Esophagus (tissue), 2 donors: ENCODE measurements around the gene MPV17L. TPM values are rescaled to one million over a fixed set of nuclear protein-coding genes. Genes with fewer than 3 reads are reported as not detected.
"Not testable (repeated sequence)": the region's sequence is repeated elsewhere in the genome, so short reads cannot be mapped to it uniquely, and the experiment has no call there.

ENCODE experiments used
- H3K27ac ChIP-seq, 2 donors: one replicate each; pipeline ENCODE4 v1.5.1; 2013; ENCODE audit warnings: low read depth in 2 of 2, mild to moderate bottlenecking in 2 of 2, inconsistent platforms in 1 of 2, low read length in 1 of 2, moderate library complexity in 1 of 2
- H3K27me3 ChIP-seq, 2 donors: one replicate each; pipeline ENCODE4 v1.6.1; 2013; ENCODE audit warnings: low read length in 2 of 2, control low read depth in 1 of 2, mild to moderate bottlenecking in 1 of 2; ENCODE audit not compliant: insufficient read depth in 2 of 2, control insufficient read depth in 1 of 2
- H3K36me3 ChIP-seq, 2 donors: one replicate each; pipeline ENCODE4 v1.6.1; 2013; ENCODE audit warnings: low read length in 1 of 2; ENCODE audit not compliant: control insufficient read depth in 2 of 2, insufficient read depth in 2 of 2
- H3K4me1 ChIP-seq, 2 donors: one replicate each; pipeline ENCODE4 v1.6.1; 2013; ENCODE audit warnings: low read length in 1 of 2; ENCODE audit not compliant: control insufficient read depth in 2 of 2, insufficient read depth in 2 of 2
- H3K4me3 ChIP-seq, 2 donors: one replicate each; pipeline ENCODE4 v1.5.1; 2013; ENCODE audit warnings: low read length in 2 of 2, mild to moderate bottlenecking in 2 of 2, low read depth in 1 of 2, moderate library complexity in 1 of 2
- H3K9me3 ChIP-seq, 2 donors: one replicate each; pipeline ENCODE4 v1.6.1; 2013; ENCODE audit warnings: mild to moderate bottlenecking in 2 of 2, low read depth in 1 of 2, low read length in 1 of 2, moderate library complexity in 1 of 2; ENCODE audit not compliant: control insufficient read depth in 2 of 2, insufficient read depth in 1 of 2
- WGBS, 2 donors: extraction: QIAGEN DNeasy Blood & Tissue Kit; methylation state at CpG; one replicate each; pipeline ENCODE4 v1.1.7; 2013; 5-methylcytosine and 5-hydroxymethylcytosine counted together
- polyA plus RNA-seq, 2 donors: library from polyadenylated mRNA; stranded (reverse); fragments of 200-250 nt; gene quantifications; one replicate each; pipeline ENCODE4 v1.2.3, GENCODE V29; 2013
- donor health status: healthy with polysubstance abuse.
- donor health status: Bipolar disorder and iron deficiency.

MPV17L gene
- polyA plus RNA-seq, 2 donors, result 1.0 TPM

GRCh38 chr16:15404792-15405191 lies 9.2 kb downstream of the MPV17L start:
- H3K36me3 ChIP-seq, result no peaks in the 10 kb centered on the region
- H3K4me3 ChIP-seq, result no peak overlapping the region
- no peaks in the 10 kb centered on the region for H3K27me3 ChIP-seq
- no peaks in the 10 kb centered on the region for H3K4me1 ChIP-seq
- H3K9me3 ChIP-seq, result no peaks in the 10 kb centered on the region
- 47 to 78% methylated on average over 4 of the region's 4 CpGs for WGBS, 2 donors
- H3K27ac ChIP-seq, result no peak overlapping the region

DNA sequence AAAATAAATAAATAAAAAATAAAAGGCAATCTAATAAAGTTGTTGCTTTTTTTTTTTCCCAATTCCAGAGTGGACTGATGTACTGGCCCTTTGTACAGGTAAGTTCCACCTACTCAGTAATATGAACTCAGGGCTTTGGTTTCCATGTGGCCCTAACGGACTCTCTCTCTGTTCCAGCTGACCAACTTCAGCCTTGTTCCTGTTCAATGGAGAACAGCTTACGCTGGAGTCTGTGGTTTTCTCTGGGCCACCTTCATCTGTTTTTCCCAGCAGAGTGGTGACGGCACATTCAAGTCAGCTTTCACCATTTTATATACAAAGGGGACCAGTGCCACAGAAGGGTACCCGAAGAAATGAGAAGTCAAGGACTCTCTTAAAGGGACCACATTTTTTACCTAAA lies 12.2 kb downstream of the MPV17L start:
- not testable (repeated sequence) for H3K36me3 ChIP-seq, H3K4me3 ChIP-seq, H3K4me1 ChIP-seq, H3K9me3 ChIP-seq, H3K27me3 ChIP-seq, H3K27ac ChIP-seq
- 87 to 90% methylated on average over 4 of the region's 4 CpGs for WGBS, 2 donors

- not testable (repeated sequence) for H3K4me3 ChIP-seq, H3K9me3 ChIP-seq, H3K27ac ChIP-seq, H3K4me1 ChIP-seq, H3K36me3 ChIP-seq, H3K27me3 ChIP-seq
- WGBS, 2 donors, result 91 to 94% methylated on average over 6 of the region's 6 CpGs
These were observed 13.9 kb downstream of the MPV17L start for GRCh38 chr16:15409476-15409875.

- Histone ChIP-seq H3K4me1 (no peaks in the 10 kb centered on the region), H3K27ac (no peak overlapping the region), H3K36me3 (no peaks in the 10 kb centered on the region), H3K27me3 (no peaks in the 10 kb centered on the region), H3K4me3 (no peak overlapping the region), H3K9me3 (no peaks in the 10 kb centered on the region)
- 23 to 39% methylated on average over 3 of the region's 3 CpGs for WGBS, 2 donors
These were observed 20.0 kb downstream of the MPV17L start for GRCh38 chr16:15415511-15415985.

DNA sequence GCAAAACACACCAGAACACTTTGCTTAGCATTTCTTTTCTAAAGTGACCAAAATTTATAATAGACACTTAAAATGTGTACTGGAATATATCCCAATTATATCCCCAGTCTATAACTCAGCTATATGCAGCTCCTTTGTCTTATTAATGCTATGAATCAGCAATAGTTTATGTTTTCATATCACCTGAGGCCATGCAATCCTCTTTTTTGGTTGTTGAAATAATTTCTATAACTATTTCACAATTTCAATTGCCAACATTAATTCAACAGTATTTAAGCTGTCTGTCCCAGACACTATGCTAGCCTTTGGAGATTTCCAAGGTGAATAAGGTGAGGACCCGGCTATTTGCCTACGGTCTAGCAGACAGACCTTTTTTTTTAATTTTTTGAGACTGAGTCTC lies 21.6 kb downstream of the MPV17L start:
- WGBS, 2 donors, result 94 to 97% methylated on average over 2 of the region's 2 CpGs

GRCh38 chr16:15418206-15418605 lies 22.7 kb downstream of the MPV17L start:
- no peaks in the 10 kb centered on the region for H3K4me1 ChIP-seq
- WGBS, 2 donors, result 85% methylated on average over 3 of the region's 3 CpGs
- H3K27me3 ChIP-seq, result no peaks in the 10 kb centered on the region
- H3K27ac ChIP-seq, result no peak overlapping the region
- H3K36me3 ChIP-seq, result no peaks in the 10 kb centered on the region
- H3K9me3 ChIP-seq, result no peaks in the 10 kb centered on the region
- H3K4me3 ChIP-seq, result no peak overlapping the region

More for the DNA sequence above, 21.6 kb downstream of the MPV17L start:
- Histone ChIP-seq H3K27ac (no peak overlapping the region), H3K36me3 (no peaks in the 10 kb centered on the region), H3K9me3 (no peaks in the 10 kb centered on the region), H3K4me3 (no peak overlapping the region), H3K4me1 (no peaks in the 10 kb centered on the region), H3K27me3 (no peaks in the 10 kb centered on the region)

GRCh38 chr16:15421696-15422095 lies 26.1 kb downstream of the MPV17L start:
- H3K4me3 ChIP-seq, H3K36me3 ChIP-seq, H3K27ac ChIP-seq, H3K9me3 ChIP-seq, H3K4me1 ChIP-seq, H3K27me3 ChIP-seq: not testable (repeated sequence)
- 76 to 82% methylated on average over 5 of the region's 5 CpGs for WGBS, 2 donors

GRCh38 chr16:15422222-15422621 lies 26.7 kb downstream of the MPV17L start:
- no peaks in the 10 kb centered on the region for H3K27me3 ChIP-seq
- H3K36me3 ChIP-seq, result no peaks in the 10 kb centered on the region
- 67 to 84% methylated on average over 8 of the region's 8 CpGs for WGBS, 2 donors
- H3K9me3 ChIP-seq, result no peaks in the 10 kb centered on the region
- H3K4me3 ChIP-seq, result no peak overlapping the region
- H3K4me1 ChIP-seq, result no peaks in the 10 kb centered on the region
- H3K27ac ChIP-seq, result no peak overlapping the region

- H3K4me1 ChIP-seq, result no peaks in the 10 kb centered on the region
- WGBS, 2 donors, result 82 to 87% methylated on average over 6 of the region's 6 CpGs
- no peaks in the 10 kb centered on the region for H3K9me3 ChIP-seq
- no peak overlapping the region for H3K4me3 ChIP-seq
- no peaks in the 10 kb centered on the region for H3K27me3 ChIP-seq
- H3K27ac ChIP-seq, result no peak overlapping the region
- H3K36me3 ChIP-seq, result no peaks in the 10 kb centered on the region
These were observed 30.3 kb downstream of the MPV17L start for GRCh38 chr16:15425861-15426260.

DNA sequence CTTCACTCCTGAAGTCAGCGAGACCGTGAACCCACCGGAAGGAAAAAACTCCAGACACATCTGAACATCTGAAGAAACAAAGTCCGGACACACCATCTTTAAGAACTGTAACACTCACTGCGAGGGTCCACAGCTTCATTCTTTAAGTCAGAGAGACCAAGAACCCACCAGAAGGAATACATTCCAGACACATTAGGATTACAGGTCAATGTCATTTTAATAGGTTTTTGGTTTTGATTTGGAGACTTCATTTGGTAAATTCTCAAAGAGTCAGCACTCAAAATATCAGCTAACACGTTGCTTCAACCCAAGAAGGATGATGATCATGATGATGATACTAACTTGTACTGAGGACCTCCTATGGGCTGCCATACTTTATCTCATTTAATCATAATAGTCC lies 31.2 kb downstream of the MPV17L start:
- Histone ChIP-seq H3K27ac (no peak overlapping the region), H3K36me3 (no peaks in the 10 kb centered on the region), H3K4me3 (no peak overlapping the region), H3K27me3 (no peaks in the 10 kb centered on the region), H3K9me3 (no peaks in the 10 kb centered on the region), H3K4me1 (no peaks in the 10 kb centered on the region)
- WGBS, 2 donors, result 78 to 85% methylated on average over 6 of the region's 6 CpGs
